ENCODE data around the gene SPINT1.

DNA sequence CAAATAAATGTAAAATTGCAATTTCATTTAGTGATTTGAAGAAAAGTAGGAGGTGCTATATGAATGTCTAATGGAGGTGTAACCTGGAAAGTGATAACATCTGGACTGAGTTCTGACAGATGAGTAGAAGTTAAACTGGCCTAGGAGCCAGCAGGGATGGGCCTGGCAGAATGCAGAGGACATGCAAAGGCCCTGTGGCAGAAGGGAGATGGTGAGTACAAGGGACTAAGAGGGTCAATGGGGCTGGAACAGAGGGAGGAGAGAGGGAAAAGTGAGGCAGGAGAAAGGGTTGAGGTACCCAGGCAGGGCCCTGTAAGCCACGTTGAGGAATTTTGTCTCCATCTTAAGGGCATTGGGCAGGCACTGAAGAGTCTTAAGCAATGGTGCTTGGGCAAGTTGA lies 12.0 kb upstream of the SPINT1 start:
- no peak for TF ChIP-seq FOXA1 (IDR thresholded peaks at IDR 0.05)
- TF ChIP-seq SP1 (IDR thresholded peaks at IDR 0.05): no peak
- TF ChIP-seq FOXM1 (IDR thresholded peaks at IDR 0.05; ENCODE audit: borderline replicate concordance): no peak
- TF ChIP-seq HDGF (IDR thresholded peaks at IDR 0.05; ENCODE audit: borderline replicate concordance): no peak
- TF ChIP-seq L3MBTL2 (conservative IDR thresholded peaks at IDR 0.05): no peak
- TF ChIP-seq BHLHE40 (IDR thresholded peaks at IDR 0.05; ENCODE audit: borderline replicate concordance): no peak
- no peak for TF ChIP-seq ELF4 (IDR thresholded peaks at IDR 0.05)
- TF ChIP-seq FOXK2 (IDR thresholded peaks at IDR 0.05): no peak
- TF ChIP-seq, protein P1, sequence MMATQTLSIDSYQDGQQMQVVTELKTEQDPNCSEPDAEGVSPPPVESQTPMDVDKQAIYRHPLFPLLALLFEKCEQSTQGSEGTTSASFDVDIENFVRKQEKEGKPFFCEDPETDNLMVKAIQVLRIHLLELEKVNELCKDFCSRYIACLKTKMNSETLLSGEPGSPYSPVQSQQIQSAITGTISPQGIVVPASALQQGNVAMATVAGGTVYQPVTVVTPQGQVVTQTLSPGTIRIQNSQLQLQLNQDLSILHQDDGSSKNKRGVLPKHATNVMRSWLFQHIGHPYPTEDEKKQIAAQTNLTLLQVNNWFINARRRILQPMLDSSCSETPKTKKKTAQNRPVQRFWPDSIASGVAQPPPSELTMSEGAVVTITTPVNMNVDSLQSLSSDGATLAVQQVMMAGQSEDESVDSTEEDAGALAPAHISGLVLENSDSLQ (IDR thresholded peaks at IDR 0.05): no peak
- no peak for TF ChIP-seq ZNF384 (IDR thresholded peaks at IDR 0.05)
- TF ChIP-seq NFRKB (IDR thresholded peaks at IDR 0.05): no peak

Data from HEK293T (cell line).